ENCODE measurements around the gene CX3CR1.
"Not testable (repeated sequence)": the region's sequence is repeated elsewhere in the genome, so short reads cannot be mapped to it uniquely, and the experiment has no call there.

The CX3CR1 gene

DNA sequence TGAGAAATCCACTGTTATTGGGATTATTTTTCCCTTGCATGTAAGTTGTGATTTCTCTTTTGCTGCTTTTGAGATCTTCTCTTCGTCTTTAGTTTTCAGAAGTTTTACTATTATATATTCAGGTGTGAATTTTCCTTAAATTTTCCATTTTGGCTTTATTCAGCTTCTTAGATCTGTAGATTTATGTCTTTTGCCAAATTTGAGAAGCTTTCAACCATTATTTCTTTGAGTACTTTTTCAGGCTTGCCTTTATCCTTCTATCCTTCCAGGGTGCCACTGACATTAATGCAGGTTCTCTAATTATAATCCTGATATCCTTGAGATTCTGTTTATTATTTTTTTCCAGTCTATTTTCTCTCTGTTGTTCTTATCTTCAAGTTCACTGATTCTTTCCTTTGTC lies 49.4 kb downstream of the CX3CR1 start:
- Histone ChIP-seq H3K4me3 (ENCODE audit: low read length) (no peak overlapping the region), H3K9me3 (ENCODE audit: insufficient read depth, low read depth, low read length) (no peaks in the 10 kb centered on the region), H3K27ac (ENCODE audit: low read length) (no peak overlapping the region), H3K9ac (ENCODE audit: low read depth, low read length) (no peak overlapping the region), H3K36me3 (ENCODE audit: insufficient read depth, low read depth, low read length) (no peaks in the 10 kb centered on the region), H3K27me3 (ENCODE audit: insufficient read depth, low read length) (no peaks in the 10 kb centered on the region), H3K4me1 (ENCODE audit: insufficient read depth, low read length) (no peaks in the 10 kb centered on the region)

DNA sequence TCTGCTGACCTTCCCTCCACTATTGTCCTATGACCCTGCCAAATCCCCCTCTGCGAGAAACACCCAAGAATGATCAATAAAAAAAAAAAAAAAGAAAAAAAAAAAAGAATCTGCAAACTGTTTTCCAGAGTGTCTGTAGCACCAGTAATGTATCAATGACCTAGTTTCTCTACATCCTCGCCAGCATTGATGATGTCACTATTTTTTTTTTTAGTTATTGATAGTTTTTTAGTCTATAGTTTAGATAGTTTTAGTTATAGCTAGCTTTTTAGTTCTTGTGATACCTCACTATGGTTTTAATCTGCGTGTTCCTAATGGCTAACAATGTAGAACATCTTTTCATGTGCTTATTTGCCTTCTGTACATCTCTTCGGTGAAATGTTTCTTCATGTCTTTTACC lies 51.3 kb downstream of the CX3CR1 start:
- Histone ChIP-seq H3K36me3 (ENCODE audit: insufficient read depth, low read depth, low read length) (no peaks in the 10 kb centered on the region), H3K4me3 (ENCODE audit: low read length) (no peak overlapping the region), H3K9me3 (ENCODE audit: insufficient read depth, low read depth, low read length) (no peaks in the 10 kb centered on the region), H3K9ac (ENCODE audit: low read depth, low read length) (no peak overlapping the region), H3K27ac (ENCODE audit: low read length) (no peak overlapping the region), H3K27me3 (ENCODE audit: insufficient read depth, low read length) (no peaks in the 10 kb centered on the region), H3K4me1 (ENCODE audit: insufficient read depth, low read length) (no peaks in the 10 kb centered on the region)

DNA sequence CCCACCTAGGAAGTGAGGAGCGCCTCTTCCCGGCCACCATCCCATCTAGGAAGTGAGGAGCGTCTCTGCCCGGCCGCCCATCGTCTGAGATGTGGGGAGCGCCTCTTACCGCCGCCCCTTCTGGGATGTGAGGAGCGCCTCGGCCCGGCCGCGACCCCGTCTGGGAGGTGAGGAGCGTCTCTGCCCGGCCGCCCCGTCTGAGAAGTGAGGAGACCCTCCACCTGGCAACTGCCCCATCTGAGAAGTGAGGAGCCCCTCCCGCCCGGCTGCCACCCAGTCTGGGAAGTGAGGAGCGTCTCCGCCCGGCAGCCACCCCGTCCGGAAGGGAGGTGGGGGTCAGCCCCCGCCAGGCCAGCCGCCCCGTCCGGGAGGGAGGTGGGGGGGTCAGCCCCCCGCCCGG lies 52.2 kb downstream of the CX3CR1 start:
- H3K27me3 ChIP-seq (ENCODE audit: insufficient read depth, low read length); H3K36me3 ChIP-seq (ENCODE audit: insufficient read depth, low read depth, low read length); H3K4me3 ChIP-seq (ENCODE audit: low read length); H3K27ac ChIP-seq (ENCODE audit: low read length); H3K9me3 ChIP-seq (ENCODE audit: insufficient read depth, low read depth, low read length); H3K4me1 ChIP-seq (ENCODE audit: insufficient read depth, low read length); H3K9ac ChIP-seq (ENCODE audit: low read depth, low read length): not testable (repeated sequence)

DNA sequence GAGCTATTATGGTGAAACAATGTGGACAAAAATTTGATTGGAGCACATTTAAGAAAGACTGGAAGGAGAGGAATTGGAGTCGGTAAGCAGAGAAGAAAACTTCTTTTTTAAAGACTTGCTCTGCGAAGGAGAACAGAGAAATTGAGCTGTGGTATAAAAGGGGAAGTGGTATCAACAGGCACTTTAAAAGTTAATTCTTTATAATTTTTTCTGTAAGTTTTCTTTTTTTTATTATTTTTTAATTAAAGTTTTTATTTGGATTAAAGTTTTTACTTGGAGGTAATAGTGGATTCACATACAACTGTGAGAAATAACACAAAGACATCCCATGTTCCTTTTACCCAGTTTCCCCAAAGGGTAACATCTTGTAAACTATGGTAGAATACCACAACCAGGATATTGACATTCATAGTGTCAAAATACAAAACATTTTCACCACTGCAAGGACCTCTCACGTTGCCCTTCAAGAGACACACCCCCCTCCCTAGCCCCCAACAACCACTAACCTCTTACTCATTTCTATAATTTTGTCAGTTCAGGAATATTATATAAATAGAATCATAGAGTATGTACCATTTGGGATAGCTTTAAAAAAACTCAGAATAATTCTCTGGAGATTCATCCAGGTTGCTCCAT lies 53.6 kb downstream of the CX3CR1 start:
- Histone ChIP-seq H3K27ac (ENCODE audit: low read length) (no peak overlapping the region), H3K36me3 (ENCODE audit: insufficient read depth, low read depth, low read length) (no peaks in the 10 kb centered on the region), H3K9ac (ENCODE audit: low read depth, low read length) (no peak overlapping the region), H3K4me3 (ENCODE audit: low read length) (no peak overlapping the region), H3K9me3 (ENCODE audit: insufficient read depth, low read depth, low read length) (no peaks in the 10 kb centered on the region), H3K27me3 (ENCODE audit: insufficient read depth, low read length) (no peaks in the 10 kb centered on the region), H3K4me1 (ENCODE audit: insufficient read depth, low read length) (no peaks in the 10 kb centered on the region)

DNA sequence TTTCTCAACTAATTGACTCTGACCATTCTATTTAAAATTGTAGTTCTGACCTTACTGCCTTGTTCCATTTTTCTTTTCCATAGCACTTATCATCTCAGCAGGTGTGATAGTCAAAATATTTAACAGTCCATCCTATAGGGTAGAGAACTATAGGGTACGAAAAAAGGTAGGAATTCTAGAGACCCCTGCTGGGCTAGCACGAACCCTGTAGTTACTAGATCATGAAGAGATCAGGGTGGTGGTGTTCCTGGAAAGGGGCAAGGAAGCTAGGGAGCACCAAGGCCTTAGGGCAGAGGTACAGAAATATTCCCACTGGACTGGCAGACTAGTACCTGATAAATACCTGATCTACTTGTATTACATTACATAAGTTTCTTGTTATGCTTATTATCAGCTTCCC lies 55.5 kb downstream of the CX3CR1 start:
- H3K4me1 ChIP-seq (ENCODE audit: insufficient read depth, low read length), result no peaks in the 10 kb centered on the region
- no peak overlapping the region for H3K27ac ChIP-seq (ENCODE audit: low read length)
- no peaks in the 10 kb centered on the region for H3K9me3 ChIP-seq (ENCODE audit: insufficient read depth, low read depth, low read length)
- no peaks in the 10 kb centered on the region for H3K36me3 ChIP-seq (ENCODE audit: insufficient read depth, low read depth, low read length)
- no peaks in the 10 kb centered on the region for H3K27me3 ChIP-seq (ENCODE audit: insufficient read depth, low read length)
- H3K4me3 ChIP-seq (ENCODE audit: low read length), result no peak overlapping the region
- H3K9ac ChIP-seq (ENCODE audit: low read depth, low read length), result no peak overlapping the region

DNA sequence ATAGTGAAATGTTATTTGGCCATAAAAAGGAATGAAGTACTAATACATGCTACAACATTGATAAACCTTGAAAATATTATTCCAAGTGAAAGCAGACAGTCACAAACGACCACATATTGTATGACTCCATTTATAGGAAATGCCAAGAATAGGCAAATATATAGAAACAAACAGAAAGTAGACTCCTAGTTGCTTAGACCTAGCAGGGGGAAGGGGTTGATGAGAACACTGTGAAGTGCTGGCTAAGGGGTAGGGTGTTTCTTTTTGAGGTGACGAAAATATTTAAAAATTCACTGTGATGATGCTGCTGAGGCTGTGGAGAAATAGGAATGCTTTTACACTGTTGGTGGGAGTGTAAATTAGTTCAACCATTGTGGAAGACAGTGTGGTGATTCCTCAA lies 56.9 kb downstream of the CX3CR1 start:
- Histone ChIP-seq H3K4me3 (ENCODE audit: low read length) (no peak overlapping the region), H3K36me3 (ENCODE audit: insufficient read depth, low read depth, low read length) (no peaks in the 10 kb centered on the region), H3K27ac (ENCODE audit: low read length) (no peak overlapping the region), H3K9ac (ENCODE audit: low read depth, low read length) (no peak overlapping the region), H3K27me3 (ENCODE audit: insufficient read depth, low read length) (no peaks in the 10 kb centered on the region), H3K4me1 (ENCODE audit: insufficient read depth, low read length) (no peaks in the 10 kb centered on the region), H3K9me3 (ENCODE audit: insufficient read depth, low read depth, low read length) (no peaks in the 10 kb centered on the region)

DNA sequence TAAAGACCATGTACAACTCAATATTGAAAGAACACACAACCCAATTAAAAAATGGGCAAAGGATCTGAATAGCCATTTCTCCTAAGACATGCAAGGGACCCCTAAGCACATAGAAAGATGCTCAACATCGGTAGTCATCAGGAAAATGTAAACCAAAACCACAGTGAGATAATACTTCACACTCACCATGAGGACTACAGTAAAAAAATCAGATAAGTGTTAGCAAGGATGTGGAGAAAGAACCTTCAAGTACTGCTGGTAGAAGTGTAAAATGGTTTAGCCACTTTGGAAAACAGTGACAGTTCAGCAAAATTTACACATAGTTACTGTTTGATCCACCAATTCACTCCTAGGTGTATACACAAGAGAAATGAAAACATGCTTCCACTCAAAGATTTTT lies 57.4 kb downstream of the CX3CR1 start:
- Histone ChIP-seq H3K36me3 (ENCODE audit: insufficient read depth, low read depth, low read length) (no peaks in the 10 kb centered on the region), H3K4me3 (ENCODE audit: low read length) (no peak overlapping the region), H3K27ac (ENCODE audit: low read length) (no peak overlapping the region), H3K9ac (ENCODE audit: low read depth, low read length) (no peak overlapping the region), H3K9me3 (ENCODE audit: insufficient read depth, low read depth, low read length) (no peaks in the 10 kb centered on the region), H3K4me1 (ENCODE audit: insufficient read depth, low read length) (no peaks in the 10 kb centered on the region), H3K27me3 (ENCODE audit: insufficient read depth, low read length) (no peaks in the 10 kb centered on the region)

DNA sequence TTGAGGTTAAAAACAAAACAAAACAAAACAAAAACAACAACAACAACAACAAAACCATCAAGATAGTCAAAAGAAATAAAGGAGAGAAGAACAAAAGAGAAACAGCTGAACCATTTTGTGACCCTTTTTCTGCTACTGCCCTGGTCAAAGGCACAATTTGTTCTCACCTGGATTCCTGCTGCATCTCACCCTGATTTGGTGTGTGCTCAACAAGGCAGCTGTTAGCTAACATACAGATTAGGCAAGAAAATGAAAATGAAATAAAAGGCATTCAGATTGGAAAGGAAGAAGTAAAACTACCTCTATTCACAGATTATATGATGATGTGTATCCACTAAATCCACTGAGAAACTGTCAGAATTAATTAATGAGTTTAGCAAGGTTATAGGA lies 58.7 kb downstream of the CX3CR1 start:
- H3K4me3 ChIP-seq (ENCODE audit: low read length), result no peak overlapping the region
- H3K36me3 ChIP-seq (ENCODE audit: insufficient read depth, low read depth, low read length), result no peaks in the 10 kb centered on the region
- H3K27ac ChIP-seq (ENCODE audit: low read length), result no peak overlapping the region
- no peaks in the 10 kb centered on the region for H3K9me3 ChIP-seq (ENCODE audit: insufficient read depth, low read depth, low read length)
- H3K4me1 ChIP-seq (ENCODE audit: insufficient read depth, low read length), result no peaks in the 10 kb centered on the region
- no peak overlapping the region for H3K9ac ChIP-seq (ENCODE audit: low read depth, low read length)
- no peaks in the 10 kb centered on the region for H3K27me3 ChIP-seq (ENCODE audit: insufficient read depth, low read length)

DNA sequence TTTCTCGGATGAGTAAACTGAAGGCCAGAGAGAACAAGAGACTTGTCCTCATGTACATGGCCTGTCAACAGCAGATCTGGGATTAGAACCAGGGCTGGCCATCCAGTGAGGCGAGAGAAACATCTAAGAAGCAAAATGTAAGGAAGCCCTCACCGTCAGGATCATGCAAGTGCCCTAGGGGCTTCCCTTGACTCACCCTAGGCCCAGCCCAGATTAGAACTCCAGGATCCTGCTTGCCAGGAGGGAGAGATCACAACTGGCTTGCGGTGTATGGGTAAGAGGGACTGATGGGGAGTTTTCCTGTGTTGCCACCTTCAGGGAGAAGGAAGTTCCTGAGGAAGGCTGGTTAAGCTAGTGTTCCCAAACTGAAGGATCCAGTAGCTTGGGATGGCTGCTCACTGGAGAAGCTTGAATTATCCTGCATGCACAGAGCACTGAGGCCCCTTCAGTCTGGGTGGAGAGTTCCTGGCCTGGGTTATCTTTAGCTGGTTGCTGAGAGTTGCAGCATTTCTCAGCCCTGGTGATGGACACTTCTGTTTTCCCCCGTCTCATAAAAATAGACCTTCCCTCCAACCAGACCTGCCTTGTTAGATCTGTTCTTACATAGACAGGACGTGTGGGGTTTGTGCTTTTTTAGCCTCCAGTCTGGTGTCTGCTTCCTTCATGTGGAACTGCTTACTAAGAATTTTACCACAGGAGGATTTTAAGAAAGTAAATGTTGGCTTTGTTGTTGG lies 59.3 kb downstream of the CX3CR1 start:
- Histone ChIP-seq H3K9me3 (ENCODE audit: insufficient read depth, low read depth, low read length) (no peaks in the 10 kb centered on the region), H3K27me3 (ENCODE audit: insufficient read depth, low read length) (no peaks in the 10 kb centered on the region), H3K4me3 (ENCODE audit: low read length) (no peak overlapping the region), H3K4me1 (ENCODE audit: insufficient read depth, low read length) (no peaks in the 10 kb centered on the region), H3K36me3 (ENCODE audit: insufficient read depth, low read depth, low read length) (no peaks in the 10 kb centered on the region), H3K9ac (ENCODE audit: low read depth, low read length) (no peak overlapping the region), H3K27ac (ENCODE audit: low read length) (no peak overlapping the region)

DNA sequence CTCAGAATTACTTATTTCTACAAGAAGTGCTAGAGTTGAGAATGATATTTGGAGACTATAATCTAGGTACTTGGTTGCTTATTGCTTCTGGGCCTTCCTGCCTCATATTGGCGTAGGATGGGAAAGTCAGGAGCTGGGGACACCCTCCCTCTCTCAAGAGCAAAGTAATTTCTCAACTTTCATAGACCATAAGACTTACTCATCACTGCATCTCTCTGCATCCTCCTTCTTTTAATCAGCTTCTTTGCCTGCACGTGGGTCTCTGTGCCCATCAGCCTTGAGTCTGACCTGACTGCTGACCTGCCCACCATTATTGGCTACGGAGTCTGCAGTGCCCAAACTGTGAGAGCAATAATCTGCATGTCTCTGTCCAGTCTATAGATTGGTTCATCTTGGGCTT lies 60.1 kb downstream of the CX3CR1 start:
- Histone ChIP-seq H3K27me3 (ENCODE audit: insufficient read depth, low read length) (no peaks in the 10 kb centered on the region), H3K9me3 (ENCODE audit: insufficient read depth, low read depth, low read length) (no peaks in the 10 kb centered on the region), H3K4me3 (ENCODE audit: low read length) (no peak overlapping the region), H3K9ac (ENCODE audit: low read depth, low read length) (no peak overlapping the region), H3K36me3 (ENCODE audit: insufficient read depth, low read depth, low read length) (no peaks in the 10 kb centered on the region), H3K4me1 (ENCODE audit: insufficient read depth, low read length) (no peaks in the 10 kb centered on the region), H3K27ac (ENCODE audit: low read length) (no peak overlapping the region)

DNA sequence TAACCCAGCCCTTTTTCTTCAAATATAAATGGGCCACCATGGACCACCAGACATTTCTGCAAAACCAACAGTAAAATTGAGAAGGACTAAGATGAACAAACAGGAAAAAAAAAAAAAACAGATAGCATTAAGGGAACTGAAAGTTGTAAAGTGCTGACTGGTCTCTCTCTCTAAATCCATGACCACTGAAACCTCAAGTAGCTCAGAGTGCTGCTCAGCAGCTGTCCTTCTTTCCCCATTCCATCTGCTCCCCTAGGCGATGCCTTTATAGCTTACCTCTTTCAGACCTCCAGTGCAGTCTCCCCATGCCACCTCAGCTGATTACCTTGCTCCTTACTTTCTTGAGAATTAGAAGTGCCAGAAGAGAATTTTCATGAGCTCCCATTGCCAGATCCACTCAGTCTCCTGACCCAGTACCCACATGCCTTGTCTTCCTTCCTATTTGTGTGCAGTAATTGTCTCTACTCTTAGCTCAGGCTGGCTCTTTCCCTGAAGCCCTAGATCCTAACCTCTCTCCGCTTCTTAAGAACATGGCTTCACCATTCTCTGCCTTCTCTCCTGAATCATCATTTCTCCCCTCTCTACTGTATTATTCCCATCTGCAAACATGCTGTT lies 63.6 kb downstream of the CX3CR1 start:
- H3K9me3 ChIP-seq (ENCODE audit: insufficient read depth, low read depth, low read length), result no peaks in the 10 kb centered on the region
- no peak overlapping the region for H3K27ac ChIP-seq (ENCODE audit: low read length)
- H3K36me3 ChIP-seq (ENCODE audit: insufficient read depth, low read depth, low read length), result no peaks in the 10 kb centered on the region
- H3K4me3 ChIP-seq (ENCODE audit: low read length), result no peak overlapping the region
- H3K9ac ChIP-seq (ENCODE audit: low read depth, low read length), result no peak overlapping the region
- peaks cover 5% of the 10 kb centered on the region for H3K4me1 ChIP-seq (ENCODE audit: insufficient read depth, low read length)
- no peaks in the 10 kb centered on the region for H3K27me3 ChIP-seq (ENCODE audit: insufficient read depth, low read length)

DNA sequence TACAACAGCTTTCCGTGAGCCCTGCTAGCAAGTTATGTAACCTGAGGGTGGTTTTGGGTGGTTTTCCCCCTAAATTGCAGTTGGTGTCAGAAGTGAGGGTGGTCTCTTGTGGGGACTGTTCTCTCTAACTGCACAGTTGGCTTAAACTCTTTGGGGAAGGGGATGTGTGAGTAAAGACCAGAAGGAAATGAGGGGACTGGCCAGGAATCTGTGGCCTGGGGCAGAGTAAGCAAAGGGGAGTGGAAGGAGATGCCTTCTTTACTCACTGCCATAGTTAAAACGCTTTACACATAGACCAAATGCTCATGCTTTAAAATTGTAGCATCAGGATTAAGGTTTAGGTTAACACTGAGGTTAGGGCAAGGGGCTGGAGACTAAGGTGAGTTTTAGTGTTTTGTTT lies 66.2 kb downstream of the CX3CR1 start:
- H3K27ac ChIP-seq (ENCODE audit: low read length), result no peak overlapping the region
- no peaks in the 10 kb centered on the region for H3K36me3 ChIP-seq (ENCODE audit: insufficient read depth, low read depth, low read length)
- no peaks in the 10 kb centered on the region for H3K27me3 ChIP-seq (ENCODE audit: insufficient read depth, low read length)
- H3K4me1 ChIP-seq (ENCODE audit: insufficient read depth, low read length), result peaks cover 16% of the 10 kb centered on the region
- no peaks in the 10 kb centered on the region; the same call in 1 of the 2 replicates for H3K9me3 ChIP-seq (ENCODE audit: insufficient read depth, low read depth, low read length)
- no peak overlapping the region for H3K4me3 ChIP-seq (ENCODE audit: low read length)
- H3K9ac ChIP-seq (ENCODE audit: low read depth, low read length), result no peak overlapping the region
